ENCODE data around the gene VTCN1. TPM values are rescaled to one million over a fixed set of nuclear protein-coding genes. Genes with fewer than 3 reads are reported as not detected.

VTCN1 gene
- total RNA-seq, 1 experiment from 2014 or later = not detected

DNA sequence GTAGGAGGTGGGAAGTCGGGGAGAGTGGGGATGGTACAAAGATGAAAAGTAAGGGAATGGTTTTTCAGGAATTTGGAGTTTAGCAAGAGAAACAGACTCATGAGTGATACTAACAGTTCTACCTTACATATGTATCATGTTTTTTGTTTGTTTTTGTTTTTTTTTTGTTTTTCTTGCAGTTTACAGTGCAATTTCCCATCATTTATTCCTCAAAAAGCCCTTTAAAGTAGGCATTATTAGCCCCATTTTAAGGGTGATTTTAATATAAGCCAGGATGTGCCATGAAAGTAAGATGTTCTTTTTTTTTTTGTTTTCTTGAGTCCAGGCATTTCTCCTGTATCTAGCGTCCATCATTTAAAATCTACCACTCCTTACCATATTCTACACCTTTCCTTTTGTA lies 75.4 kb downstream of the VTCN1 start:
- in situ Hi-C loops (cut with HindIII; ENCODE audit: low pct_unique_long_range_greater_than_20kb, low sequenced_read_pairs) = no loop called here
- ChIA-PET CTCF (no interaction called here), POLR2A (no interaction called here)
- no TSS peak for BruUV-seq (replicated peaks)
- Histone ChIP-seq H3K4me3 (ENCODE audit: low read depth in 2 of 2, low read length in 2 of 2) (no peak overlapping the region), H3K27ac (ENCODE audit: low read length) (no peak overlapping the region), H3K4me1 (ENCODE audit: control insufficient read depth, insufficient read depth, low read length) (no peaks in the 10 kb centered on the region), H3K9me3 (ENCODE audit: control insufficient read depth, insufficient read depth, low read depth, low read length) (no peaks in the 10 kb centered on the region), H3K27me3 (ENCODE audit: control insufficient read depth, insufficient read depth, low read length) (no peaks in the 10 kb centered on the region), H3K36me3 (ENCODE audit: control insufficient read depth, insufficient read depth, low read length) (no peaks in the 10 kb centered on the region)
- DNase-seq (ENCODE audit: low read depth, low spot score) = no peak
- no peak for ATAC-seq
- intact Hi-C loops (cut with micrococcal nuclease; ENCODE audit: unreplicated experiment) = no loop called here
- TF ChIP-seq SIN3A (IDR thresholded peaks at IDR 0.05; ENCODE audit: borderline replicate concordance, insufficient read depth, low read depth, low read length) (no peak), POLR2AphosphoS5 (IDR thresholded peaks at IDR 0.05; ENCODE audit: low read depth, low read length) (no peak), TCF7L2 (IDR thresholded peaks at IDR 0.05; ENCODE audit: low read depth, low read length) (no peak)
- TF ChIP-seq, protein P1, sequence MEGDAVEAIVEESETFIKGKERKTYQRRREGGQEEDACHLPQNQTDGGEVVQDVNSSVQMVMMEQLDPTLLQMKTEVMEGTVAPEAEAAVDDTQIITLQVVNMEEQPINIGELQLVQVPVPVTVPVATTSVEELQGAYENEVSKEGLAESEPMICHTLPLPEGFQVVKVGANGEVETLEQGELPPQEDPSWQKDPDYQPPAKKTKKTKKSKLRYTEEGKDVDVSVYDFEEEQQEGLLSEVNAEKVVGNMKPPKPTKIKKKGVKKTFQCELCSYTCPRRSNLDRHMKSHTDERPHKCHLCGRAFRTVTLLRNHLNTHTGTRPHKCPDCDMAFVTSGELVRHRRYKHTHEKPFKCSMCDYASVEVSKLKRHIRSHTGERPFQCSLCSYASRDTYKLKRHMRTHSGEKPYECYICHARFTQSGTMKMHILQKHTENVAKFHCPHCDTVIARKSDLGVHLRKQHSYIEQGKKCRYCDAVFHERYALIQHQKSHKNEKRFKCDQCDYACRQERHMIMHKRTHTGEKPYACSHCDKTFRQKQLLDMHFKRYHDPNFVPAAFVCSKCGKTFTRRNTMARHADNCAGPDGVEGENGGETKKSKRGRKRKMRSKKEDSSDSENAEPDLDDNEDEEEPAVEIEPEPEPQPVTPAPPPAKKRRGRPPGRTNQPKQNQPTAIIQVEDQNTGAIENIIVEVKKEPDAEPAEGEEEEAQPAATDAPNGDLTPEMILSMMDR (IDR thresholded peaks at IDR 0.05) = no peak
- TF ChIP-seq, protein P2, sequence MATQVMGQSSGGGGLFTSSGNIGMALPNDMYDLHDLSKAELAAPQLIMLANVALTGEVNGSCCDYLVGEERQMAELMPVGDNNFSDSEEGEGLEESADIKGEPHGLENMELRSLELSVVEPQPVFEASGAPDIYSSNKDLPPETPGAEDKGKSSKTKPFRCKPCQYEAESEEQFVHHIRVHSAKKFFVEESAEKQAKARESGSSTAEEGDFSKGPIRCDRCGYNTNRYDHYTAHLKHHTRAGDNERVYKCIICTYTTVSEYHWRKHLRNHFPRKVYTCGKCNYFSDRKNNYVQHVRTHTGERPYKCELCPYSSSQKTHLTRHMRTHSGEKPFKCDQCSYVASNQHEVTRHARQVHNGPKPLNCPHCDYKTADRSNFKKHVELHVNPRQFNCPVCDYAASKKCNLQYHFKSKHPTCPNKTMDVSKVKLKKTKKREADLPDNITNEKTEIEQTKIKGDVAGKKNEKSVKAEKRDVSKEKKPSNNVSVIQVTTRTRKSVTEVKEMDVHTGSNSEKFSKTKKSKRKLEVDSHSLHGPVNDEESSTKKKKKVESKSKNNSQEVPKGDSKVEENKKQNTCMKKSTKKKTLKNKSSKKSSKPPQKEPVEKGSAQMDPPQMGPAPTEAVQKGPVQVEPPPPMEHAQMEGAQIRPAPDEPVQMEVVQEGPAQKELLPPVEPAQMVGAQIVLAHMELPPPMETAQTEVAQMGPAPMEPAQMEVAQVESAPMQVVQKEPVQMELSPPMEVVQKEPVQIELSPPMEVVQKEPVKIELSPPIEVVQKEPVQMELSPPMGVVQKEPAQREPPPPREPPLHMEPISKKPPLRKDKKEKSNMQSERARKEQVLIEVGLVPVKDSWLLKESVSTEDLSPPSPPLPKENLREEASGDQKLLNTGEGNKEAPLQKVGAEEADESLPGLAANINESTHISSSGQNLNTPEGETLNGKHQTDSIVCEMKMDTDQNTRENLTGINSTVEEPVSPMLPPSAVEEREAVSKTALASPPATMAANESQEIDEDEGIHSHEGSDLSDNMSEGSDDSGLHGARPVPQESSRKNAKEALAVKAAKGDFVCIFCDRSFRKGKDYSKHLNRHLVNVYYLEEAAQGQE (IDR thresholded peaks at IDR 0.05; ENCODE audit: insufficient read depth in 1 of 2, low read depth in 2 of 2, low read length in 1 of 2) = no peak

- Histone ChIP-seq H3K9me3 (ENCODE audit: control insufficient read depth, insufficient read depth, low read depth, low read length) (no peaks in the 10 kb centered on the region), H3K4me1 (ENCODE audit: control insufficient read depth, insufficient read depth, low read length) (no peaks in the 10 kb centered on the region), H3K27me3 (ENCODE audit: control insufficient read depth, insufficient read depth, low read length) (no peaks in the 10 kb centered on the region; the same call in 1 of the 2 replicates), H3K4me3 (ENCODE audit: low read depth in 2 of 2, low read length in 2 of 2) (no peak overlapping the region), H3K36me3 (ENCODE audit: control insufficient read depth, insufficient read depth, low read length) (no peaks in the 10 kb centered on the region), H3K27ac (ENCODE audit: low read length) (no peak overlapping the region)
- ATAC-seq (no peak), DNase-seq (ENCODE audit: low read depth, low spot score) (no peak)
- ChIA-PET POLR2A (no interaction called here), CTCF (no interaction called here)
- intact Hi-C loops (cut with micrococcal nuclease; ENCODE audit: unreplicated experiment) (no loop called here), in situ Hi-C loops (cut with HindIII; ENCODE audit: low pct_unique_long_range_greater_than_20kb, low sequenced_read_pairs) (no loop called here)
- TF ChIP-seq SIN3A (IDR thresholded peaks at IDR 0.05; ENCODE audit: borderline replicate concordance, insufficient read depth, low read depth, low read length) (no peak), TCF7L2 (IDR thresholded peaks at IDR 0.05; ENCODE audit: low read depth, low read length) (no peak), POLR2AphosphoS5 (IDR thresholded peaks at IDR 0.05; ENCODE audit: low read depth, low read length) (no peak)
- TF ChIP-seq, protein P1 (IDR thresholded peaks at IDR 0.05) = no peak
- TF ChIP-seq, protein P2 (IDR thresholded peaks at IDR 0.05; ENCODE audit: insufficient read depth in 1 of 2, low read depth in 2 of 2, low read length in 1 of 2) = no peak
- no TSS peak for BruUV-seq (replicated peaks)
Measured at GRCh38 chr1:117130526-117130925, 80.2 kb downstream of the VTCN1 start.

Measured in Panc1 (cell line).